ENCODE measurements around the gene ZDHHC13.

DNA sequence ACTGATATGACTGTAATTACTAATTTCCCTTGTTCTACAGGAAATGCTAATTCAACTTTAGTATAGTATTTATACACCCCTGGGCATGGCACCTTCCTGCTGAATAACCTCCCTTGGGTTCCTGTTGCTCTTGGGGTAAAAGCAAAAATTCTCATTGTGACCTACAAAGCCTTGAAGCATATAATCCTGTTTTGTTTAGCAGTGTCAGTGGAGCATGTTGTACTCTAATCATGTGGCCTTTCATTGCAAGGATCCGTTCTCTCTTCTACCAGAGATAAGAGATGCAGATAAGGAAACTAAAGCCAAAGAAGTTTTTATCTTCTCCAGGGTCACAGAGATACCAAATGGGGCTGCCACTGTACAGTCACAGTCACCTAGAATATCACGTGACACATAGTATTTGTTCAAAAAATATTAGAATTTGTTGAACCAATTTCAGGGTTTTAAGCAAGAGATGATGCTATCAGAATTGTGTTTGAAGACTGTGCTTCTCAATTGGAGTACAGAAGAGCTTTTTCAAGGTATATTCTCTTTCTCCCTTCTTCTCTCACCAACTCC, 59.7 kb downstream of the ZDHHC13 start:
- no peak for TF ChIP-seq POLR2A (IDR thresholded peaks at IDR 0.05)
- TF ChIP-seq, protein P1, sequence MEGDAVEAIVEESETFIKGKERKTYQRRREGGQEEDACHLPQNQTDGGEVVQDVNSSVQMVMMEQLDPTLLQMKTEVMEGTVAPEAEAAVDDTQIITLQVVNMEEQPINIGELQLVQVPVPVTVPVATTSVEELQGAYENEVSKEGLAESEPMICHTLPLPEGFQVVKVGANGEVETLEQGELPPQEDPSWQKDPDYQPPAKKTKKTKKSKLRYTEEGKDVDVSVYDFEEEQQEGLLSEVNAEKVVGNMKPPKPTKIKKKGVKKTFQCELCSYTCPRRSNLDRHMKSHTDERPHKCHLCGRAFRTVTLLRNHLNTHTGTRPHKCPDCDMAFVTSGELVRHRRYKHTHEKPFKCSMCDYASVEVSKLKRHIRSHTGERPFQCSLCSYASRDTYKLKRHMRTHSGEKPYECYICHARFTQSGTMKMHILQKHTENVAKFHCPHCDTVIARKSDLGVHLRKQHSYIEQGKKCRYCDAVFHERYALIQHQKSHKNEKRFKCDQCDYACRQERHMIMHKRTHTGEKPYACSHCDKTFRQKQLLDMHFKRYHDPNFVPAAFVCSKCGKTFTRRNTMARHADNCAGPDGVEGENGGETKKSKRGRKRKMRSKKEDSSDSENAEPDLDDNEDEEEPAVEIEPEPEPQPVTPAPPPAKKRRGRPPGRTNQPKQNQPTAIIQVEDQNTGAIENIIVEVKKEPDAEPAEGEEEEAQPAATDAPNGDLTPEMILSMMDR (IDR thresholded peaks at IDR 0.05), result no peak

All from esophagus squamous epithelium (tissue), 4 donors.